KBM-7 (cell line): ENCODE measurements around the gene NOL3.

ENCODE experiments used
- DNase-seq: peaks from one replicate; pipeline ENCODE4 v3.0.0-alpha.2; 2015
- in situ Hi-C: fragments of 300-500 bp; cut with MboI; formaldehyde crosslinking; loops from 2 replicates; pipeline ENCODE4 v1.14.3; 2020; ENCODE audit warnings: low sequenced_read_pairs, low pct_unique_long_range_greater_than_20kb, mixed read lengths

The NOL3 gene

DNA sequence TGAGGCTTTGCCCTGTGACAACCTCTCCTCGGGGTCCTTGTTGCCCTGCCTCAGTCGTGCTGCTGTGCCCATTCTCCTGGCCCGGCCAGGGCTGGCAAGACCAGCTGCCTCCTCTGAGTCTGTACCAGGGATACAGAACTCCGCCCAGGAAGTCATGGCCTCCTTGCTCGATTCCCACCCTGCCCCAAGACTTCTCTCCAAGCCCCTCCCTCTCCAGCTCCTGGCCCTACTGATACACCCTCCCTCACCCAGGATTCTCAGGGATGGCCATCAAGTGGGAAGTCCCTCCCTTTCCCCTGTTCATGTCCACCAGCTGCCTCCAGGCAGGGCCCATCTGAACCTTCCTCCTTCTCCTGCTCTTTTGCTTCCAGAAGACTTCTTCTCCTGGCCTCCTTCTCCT, 45.4 kb downstream of the NOL3 start:
- no peak for DNase-seq
- in situ Hi-C loops = no loop called here

DNA sequence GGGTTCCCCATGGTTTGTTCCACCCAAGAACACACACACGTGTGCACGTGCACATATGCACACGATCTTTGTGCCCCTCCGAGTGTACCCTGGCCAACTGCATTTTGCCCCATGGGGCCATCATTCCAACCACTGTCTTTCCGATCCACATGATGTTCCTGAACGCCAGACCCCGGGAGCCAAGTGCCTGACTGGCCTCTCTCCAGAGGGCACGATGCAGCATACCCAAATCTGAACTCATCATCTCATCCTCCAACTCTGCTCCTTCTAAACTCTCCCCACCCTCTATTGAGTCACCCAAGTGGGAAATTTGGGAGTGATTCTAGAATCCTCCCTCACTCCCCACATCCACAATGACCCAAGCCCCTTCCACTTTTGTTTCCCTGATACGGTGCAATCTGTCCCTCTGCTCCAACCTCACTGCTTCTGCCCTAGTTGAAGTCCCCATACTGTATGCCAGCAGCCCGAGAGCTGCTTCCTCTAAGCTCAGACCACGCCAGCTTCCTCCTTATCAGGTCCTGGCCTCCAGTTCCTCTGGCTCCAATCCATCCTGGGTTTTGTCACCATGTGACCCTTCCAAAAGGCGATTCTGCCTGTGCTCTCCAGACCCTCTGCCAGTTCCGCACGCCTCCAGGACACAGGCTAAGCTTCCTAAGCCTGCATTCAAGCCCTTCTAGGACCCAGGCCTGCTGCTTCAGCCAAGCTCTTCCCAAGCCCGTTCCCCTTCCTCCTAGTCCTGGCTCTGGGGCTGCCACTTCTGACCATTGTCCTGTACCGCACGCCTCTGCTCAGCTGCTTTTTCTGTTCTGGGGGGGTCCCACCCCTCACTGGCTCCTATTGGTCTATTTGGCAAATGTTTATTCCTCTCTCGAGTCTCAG, 46.5 kb downstream of the NOL3 start:
- in situ Hi-C loops = no loop called here

DNA sequence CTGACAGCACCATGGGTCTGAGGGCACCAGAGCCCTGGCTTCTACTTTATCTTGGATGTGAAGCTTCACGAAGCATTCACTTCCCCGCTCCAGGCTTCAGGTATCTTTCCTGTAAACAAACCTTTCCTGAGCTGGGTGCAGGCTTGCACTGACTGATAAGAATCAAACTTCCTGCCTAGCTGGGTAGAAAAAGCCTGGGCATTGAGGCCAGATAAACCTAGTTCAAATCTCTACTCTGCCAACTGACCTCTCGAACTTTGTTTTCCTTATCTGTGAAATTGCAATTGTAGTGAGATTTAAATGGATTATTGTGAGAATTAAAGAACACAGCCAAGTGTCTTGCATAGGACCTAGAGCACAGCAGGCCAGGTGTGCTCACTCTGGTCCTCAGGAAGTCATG, 53.7 kb downstream of the NOL3 start:
- no peak for DNase-seq
- in situ Hi-C loops = no loop called here

More for the DNA sequence above, 46.5 kb downstream of the NOL3 start:
- peak; percentile 69 for DNase-seq
